Ishikawa (cell line): ENCODE measurements around the gene SDSL.
A peak's percentile ranks its signal among the peaks of the same experiment; 100 is the strongest.

Experiments used
- CEBPB ChIP-seq: IDR thresholded peaks from 2 replicates; pipeline ENCODE4 v1.6.1; 2012
- CREB1 ChIP-seq: IDR thresholded peaks from 2 replicates; pipeline ENCODE4 v1.6.1; 2012; ENCODE audit warnings: low read depth
- EGR1 ChIP-seq: IDR thresholded peaks from 2 replicates; pipeline ENCODE4 v1.6.1; 2012
- EP300 ChIP-seq: IDR thresholded peaks from 2 replicates; pipeline ENCODE4 v1.6.1; 2012; ENCODE audit warnings: borderline replicate concordance
- FOXM1 ChIP-seq: IDR thresholded peaks from 2 replicates; pipeline ENCODE4 v1.6.1; 2012; ENCODE audit warnings: low read depth, borderline replicate concordance
- MAX ChIP-seq: IDR thresholded peaks from 2 replicates; pipeline ENCODE4 v1.6.1; 2012
- NFIC ChIP-seq: IDR thresholded peaks from 2 replicates; pipeline ENCODE4 v1.6.1; 2012
- RAD21 ChIP-seq: IDR thresholded peaks from 2 replicates; pipeline ENCODE4 v1.6.1; 2012; ENCODE audit warnings: low read depth
- TAF1 ChIP-seq: IDR thresholded peaks from 2 replicates; pipeline ENCODE4 v1.6.1; 2012; ENCODE audit warnings: low read depth, mild to moderate bottlenecking
- TCF12 ChIP-seq: IDR thresholded peaks from 2 replicates; pipeline ENCODE4 v1.6.1; 2012; ENCODE audit warnings: low read depth
- TEAD4 ChIP-seq: IDR thresholded peaks from 2 replicates; pipeline ENCODE4 v1.6.1; 2012
- YY1 ChIP-seq: IDR thresholded peaks from 2 replicates; pipeline ENCODE4 v1.6.1; 2012; ENCODE audit warnings: low read depth
- ZBTB7A ChIP-seq: IDR thresholded peaks from 2 replicates; pipeline ENCODE4 v1.6.1; 2012; ENCODE audit warnings: low read depth
- TF ChIP-seq, protein P1 (sequence below): IDR thresholded peaks from 2 replicates; pipeline ENCODE4 v1.6.1; 2012
- TF ChIP-seq, protein P2 (sequence below): IDR thresholded peaks from 2 replicates; pipeline ENCODE4 v1.6.1; 2012; ENCODE audit warnings: low read depth, mild to moderate bottlenecking

SDSL gene

GRCh38 chr12:113420996-113421595, 1.1 kb upstream of the SDSL start:
- TF ChIP-seq ZBTB7A (no peak), NFIC (no peak), CREB1 (no peak), TAF1 (no peak), YY1 (no peak), TEAD4 (no peak), CEBPB (no peak), TCF12 (no peak), EGR1 (no peak)
- TF ChIP-seq, protein P1, sequence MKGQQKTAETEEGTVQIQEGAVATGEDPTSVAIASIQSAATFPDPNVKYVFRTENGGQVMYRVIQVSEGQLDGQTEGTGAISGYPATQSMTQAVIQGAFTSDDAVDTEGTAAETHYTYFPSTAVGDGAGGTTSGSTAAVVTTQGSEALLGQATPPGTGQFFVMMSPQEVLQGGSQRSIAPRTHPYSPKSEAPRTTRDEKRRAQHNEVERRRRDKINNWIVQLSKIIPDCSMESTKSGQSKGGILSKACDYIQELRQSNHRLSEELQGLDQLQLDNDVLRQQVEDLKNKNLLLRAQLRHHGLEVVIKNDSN, result no peak

- TF ChIP-seq RAD21, result no peak
- no peak for TF ChIP-seq YY1
- TF ChIP-seq TAF1, result no peak
- TF ChIP-seq, protein P1, result no peak
- no peak for TF ChIP-seq EGR1
- TF ChIP-seq NFIC, result no peak
- TF ChIP-seq ZBTB7A, result no peak
- no peak for TF ChIP-seq CEBPB
- no peak for TF ChIP-seq TEAD4
- no peak for TF ChIP-seq CREB1
- TF ChIP-seq EP300, result no peak
- no peak for TF ChIP-seq FOXM1
- no peak for TF ChIP-seq TCF12
- no peak for TF ChIP-seq MAX
- TF ChIP-seq, protein P2, sequence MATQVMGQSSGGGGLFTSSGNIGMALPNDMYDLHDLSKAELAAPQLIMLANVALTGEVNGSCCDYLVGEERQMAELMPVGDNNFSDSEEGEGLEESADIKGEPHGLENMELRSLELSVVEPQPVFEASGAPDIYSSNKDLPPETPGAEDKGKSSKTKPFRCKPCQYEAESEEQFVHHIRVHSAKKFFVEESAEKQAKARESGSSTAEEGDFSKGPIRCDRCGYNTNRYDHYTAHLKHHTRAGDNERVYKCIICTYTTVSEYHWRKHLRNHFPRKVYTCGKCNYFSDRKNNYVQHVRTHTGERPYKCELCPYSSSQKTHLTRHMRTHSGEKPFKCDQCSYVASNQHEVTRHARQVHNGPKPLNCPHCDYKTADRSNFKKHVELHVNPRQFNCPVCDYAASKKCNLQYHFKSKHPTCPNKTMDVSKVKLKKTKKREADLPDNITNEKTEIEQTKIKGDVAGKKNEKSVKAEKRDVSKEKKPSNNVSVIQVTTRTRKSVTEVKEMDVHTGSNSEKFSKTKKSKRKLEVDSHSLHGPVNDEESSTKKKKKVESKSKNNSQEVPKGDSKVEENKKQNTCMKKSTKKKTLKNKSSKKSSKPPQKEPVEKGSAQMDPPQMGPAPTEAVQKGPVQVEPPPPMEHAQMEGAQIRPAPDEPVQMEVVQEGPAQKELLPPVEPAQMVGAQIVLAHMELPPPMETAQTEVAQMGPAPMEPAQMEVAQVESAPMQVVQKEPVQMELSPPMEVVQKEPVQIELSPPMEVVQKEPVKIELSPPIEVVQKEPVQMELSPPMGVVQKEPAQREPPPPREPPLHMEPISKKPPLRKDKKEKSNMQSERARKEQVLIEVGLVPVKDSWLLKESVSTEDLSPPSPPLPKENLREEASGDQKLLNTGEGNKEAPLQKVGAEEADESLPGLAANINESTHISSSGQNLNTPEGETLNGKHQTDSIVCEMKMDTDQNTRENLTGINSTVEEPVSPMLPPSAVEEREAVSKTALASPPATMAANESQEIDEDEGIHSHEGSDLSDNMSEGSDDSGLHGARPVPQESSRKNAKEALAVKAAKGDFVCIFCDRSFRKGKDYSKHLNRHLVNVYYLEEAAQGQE, result no peak
Measured at GRCh38 chr12:113422886-113423669, 898 bp downstream of the SDSL start.

- TF ChIP-seq, protein P2, result no peak
- no peak for TF ChIP-seq TEAD4
- no peak for TF ChIP-seq CEBPB
- TF ChIP-seq RAD21, result no peak
- no peak for TF ChIP-seq EGR1
- TF ChIP-seq EP300, result no peak
- no peak for TF ChIP-seq YY1
Measured at GRCh38 chr12:113424456-113424855, 2.3 kb downstream of the SDSL start.

DNA sequence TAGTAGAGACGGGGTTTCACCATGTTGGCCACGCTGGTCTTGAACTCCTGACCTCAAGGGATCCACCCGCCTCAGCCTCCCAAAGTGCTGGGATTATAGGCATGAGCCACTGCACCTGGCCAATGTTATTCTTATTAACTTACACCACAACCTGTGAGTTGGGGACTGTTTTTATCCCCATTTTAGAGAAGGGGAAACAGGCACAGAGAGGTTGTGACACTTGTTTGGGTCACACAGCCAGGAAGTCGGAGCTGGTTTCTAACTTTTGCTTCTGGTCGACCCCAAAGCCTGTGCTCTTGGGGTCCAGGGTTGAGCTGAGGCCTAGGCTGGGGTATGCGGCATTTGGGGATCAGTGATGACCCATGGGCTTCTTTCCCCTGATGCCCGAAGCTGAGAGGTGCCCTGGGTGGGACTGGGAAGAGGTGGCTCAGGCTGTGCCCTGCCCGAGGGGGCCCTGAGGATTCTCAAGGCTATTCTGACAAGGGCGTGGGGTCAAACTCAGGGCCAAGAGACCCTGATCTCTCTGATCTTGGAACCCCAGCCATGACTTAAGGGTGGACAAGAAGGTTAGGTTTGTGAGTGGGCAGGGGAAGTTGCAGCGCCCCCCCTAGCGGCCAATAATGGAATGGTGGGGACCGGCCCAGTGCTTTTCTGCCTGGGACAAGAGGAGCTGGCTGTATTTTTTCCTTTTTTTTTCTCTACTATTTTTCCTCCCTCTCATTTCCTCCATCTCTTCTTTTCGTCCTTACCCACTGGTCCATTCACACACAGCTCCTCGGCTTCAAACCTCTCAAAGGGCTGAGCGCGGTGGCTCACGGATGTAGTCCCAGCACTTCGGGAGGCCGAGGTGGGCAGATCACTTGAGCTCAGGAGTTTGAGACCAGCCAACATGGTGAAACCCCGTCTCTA, 3.0 kb downstream of the SDSL start:
- TF ChIP-seq NFIC (no peak), RAD21 (peak; percentile 83), YY1 (no peak), ZBTB7A (no peak)

DNA sequence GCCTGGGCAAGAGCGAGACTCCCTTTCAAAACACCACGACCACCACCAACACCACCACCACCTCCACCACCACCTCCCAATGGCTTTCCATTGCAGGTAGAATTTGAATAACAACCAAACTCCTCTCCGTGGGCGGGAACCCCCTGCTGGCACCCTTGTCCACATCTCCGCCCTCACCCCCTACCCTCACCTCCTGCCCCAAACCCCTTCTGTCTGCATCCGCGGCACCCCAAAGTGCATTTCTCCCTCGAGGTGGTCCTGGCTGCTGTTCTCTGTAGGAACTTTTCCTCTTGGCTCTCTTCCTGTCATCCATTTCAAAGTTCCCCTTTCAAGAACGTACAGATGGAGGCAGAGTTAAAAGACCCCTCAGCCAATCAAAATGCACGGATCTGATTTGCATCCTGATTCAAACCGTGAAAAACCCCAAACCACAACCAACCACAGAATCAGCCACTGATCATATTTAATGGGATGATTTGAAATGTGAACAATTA, 3.8 kb downstream of the SDSL start:
- no peak for TF ChIP-seq RAD21
- TF ChIP-seq ZBTB7A, result no peak
- no peak for TF ChIP-seq EP300
- TF ChIP-seq TCF12, result no peak
- no peak for TF ChIP-seq CREB1
- no peak for TF ChIP-seq TAF1
- TF ChIP-seq MAX, result no peak
- no peak for TF ChIP-seq NFIC
- TF ChIP-seq FOXM1, result no peak
- TF ChIP-seq, protein P2, result no peak
- no peak for TF ChIP-seq CEBPB
- no peak for TF ChIP-seq EGR1
- TF ChIP-seq, protein P1, result no peak
- no peak for TF ChIP-seq TEAD4
- no peak for TF ChIP-seq YY1
